HCT116 (cell line): ENCODE results near the gene KCNQ4. TPM values are rescaled to one million over a fixed set of nuclear protein-coding genes. Genes with fewer than 3 reads are reported as not detected.

Experiments used
- ATAC-seq: fragments of 200-7000 bp; cut with Tn5 transposase; 2 replicates; pipeline ENCODE4 v1.9.1; 2020; ENCODE audit warnings: mild to moderate bottlenecking, moderate library complexity
- BruUV-seq: library from RNA; stranded (reverse); fragments of 400-500 nt; replicated peaks from 2 replicates; lab custom pipeline; 2021; lab: Mats Ljungman, UMichigan
- CTCF ChIA-PET: fragments of 300-600 bp; sonication (Branson Sonifier 250); formaldehyde crosslinking; loops from one replicate; lab custom pipeline; 2021; ENCODE audit warnings: antibody characterized with exemption; lab: Charles Lee
- POLR2A ChIA-PET: fragments of 300-600, 350-600 bp; sonication (Branson Sonifier 250); formaldehyde crosslinking; loops from one replicate; lab custom pipeline; 2021; ENCODE audit warnings: antibody characterized with exemption; lab: Charles Lee
- RAD21 ChIA-PET, 2 experiments: fragments of 300-600 bp; sonication (Branson Sonifier 250); formaldehyde crosslinking; loops; one replicate each; lab custom pipeline; 2023; ENCODE audit warnings: low total read pairs in 2 of 2; ENCODE audit not compliant: uncharacterized antibody in 2 of 2, unreplicated experiment in 2 of 2, low non-redundant PET in 1 of 2; lab: Charles Lee
- DNase-seq: peaks from one replicate; pipeline ENCODE4 v3.0.0-alpha.2; 2010; ENCODE audit warnings: low read depth, low spot score
- H2AFZ ChIP-seq: fragments of 200-600 bp; shearing (Covaris generic), sonication (generic); 2 replicates; pipeline ENCODE4 v1.6.1; 2017; ENCODE audit warnings: low read depth, mixed run types, mixed read lengths, antibody characterized with exemption, low read length; ENCODE audit not compliant: poor library complexity, severe bottlenecking
- H3K27ac ChIP-seq: 2 replicates; pipeline ENCODE4 v1.5.1; 2012; ENCODE audit warnings: low read depth, low read length
- H3K27me3 ChIP-seq: fragments of 200-600 bp; sonication (generic); 2 replicates; pipeline ENCODE4 v1.6.1; 2016; ENCODE audit warnings: mixed run types, low read length, mixed read lengths; ENCODE audit not compliant: insufficient read depth
- H3K36me3 ChIP-seq, 2 experiments: fragments of 200-500 bp in 1 of 2; fragments of 200-600 bp in 1 of 2; sonication (Bioruptor generic) in 1 of 2; sonication (generic) in 1 of 2; 2 replicates each; pipeline versions ENCODE4 v1.5.1 to v1.6.1; 2014 to 2016; ENCODE audit warnings: low read length in 2 of 2, inconsistent platforms in 1 of 2, mixed read lengths in 1 of 2, mixed run types in 1 of 2; ENCODE audit not compliant: insufficient read depth in 2 of 2, control insufficient read depth in 1 of 2
- H3K4me1 ChIP-seq, 2 experiments: fragments of 200-600 bp in 1 of 2; sonication (generic) in 1 of 2; 2 replicates each; pipeline versions ENCODE4 v1.5.1 to v1.6.1; 2012 to 2017; ENCODE audit warnings: low read length in 2 of 2, inconsistent platforms in 1 of 2, mild to moderate bottlenecking in 1 of 2, mixed read lengths in 1 of 2, mixed run types in 1 of 2, moderate library complexity in 1 of 2; ENCODE audit not compliant: insufficient read depth in 2 of 2, control insufficient read depth in 1 of 2
- H3K4me2 ChIP-seq: fragments of 200-600 bp; sonication (generic); 2 replicates; pipeline ENCODE4 v1.6.1; 2017; ENCODE audit warnings: mixed run types, low read length, mixed read lengths
- H3K4me3 ChIP-seq, 2 experiments: fragments of 200-600 bp in 1 of 2; sonication (generic) in 1 of 2; replicated peaks in 1 of 2; 2 replicates each; pipeline ENCODE4 v1.5.1; 2011 to 2016; ENCODE audit warnings: low read length in 2 of 2, control low read depth in 1 of 2, low read depth in 1 of 2, mild to moderate bottlenecking in 1 of 2, mixed read lengths in 1 of 2, mixed run types in 1 of 2
- H3K79me2 ChIP-seq: fragments of 200-600 bp; sonication (generic); 2 replicates; pipeline ENCODE4 v1.6.1; 2017; ENCODE audit warnings: mild to moderate bottlenecking, mixed run types, low read length, moderate library complexity, mixed read lengths; ENCODE audit not compliant: insufficient read depth
- H3K9ac ChIP-seq: fragments of 200-600 bp; sonication (generic); 2 replicates; pipeline ENCODE4 v1.6.1; 2016; ENCODE audit warnings: low read length, mixed read lengths
- H3K9me2 ChIP-seq: fragments of 200-600 bp; sonication (generic), shearing (Covaris generic); 2 replicates; pipeline ENCODE4 v1.6.1; 2017; ENCODE audit warnings: mixed run types, mild to moderate bottlenecking, moderate library complexity; ENCODE audit not compliant: insufficient read depth
- H3K9me3 ChIP-seq, 2 experiments: fragments of 200-500 bp in 1 of 2; fragments of 200-600 bp in 1 of 2; sonication (Bioruptor generic) in 1 of 2; sonication (generic) in 1 of 2; 2 replicates each; pipeline ENCODE4 v1.6.1; 2014 to 2017; ENCODE audit warnings: low read length in 2 of 2, mixed read lengths in 2 of 2, inconsistent platforms in 1 of 2, low read depth in 1 of 2, mild to moderate bottlenecking in 1 of 2, mixed run types in 1 of 2, moderate library complexity in 1 of 2; ENCODE audit not compliant: control insufficient read depth in 1 of 2, insufficient read depth in 1 of 2
- H4K20me1 ChIP-seq: fragments of 200-600 bp; sonication (generic), shearing (Covaris generic); 2 replicates; pipeline ENCODE4 v1.6.1; 2017; ENCODE audit warnings: mixed run types, mild to moderate bottlenecking, moderate library complexity; ENCODE audit not compliant: insufficient read depth
- ATF3 ChIP-seq: IDR thresholded peaks from 2 replicates; pipeline ENCODE4 v1.6.1; 2012
- CEBPB ChIP-seq: IDR thresholded peaks from 2 replicates; pipeline ENCODE4 v1.6.1; 2012; ENCODE audit warnings: low read depth
- EGR1 ChIP-seq: IDR thresholded peaks from 2 replicates; pipeline ENCODE4 v1.6.1; 2012; ENCODE audit warnings: low read depth
- ELF1 ChIP-seq: IDR thresholded peaks from 2 replicates; pipeline ENCODE4 v1.6.1; 2012; ENCODE audit warnings: low read depth, borderline replicate concordance
- EZH2 ChIP-seq: fragments of 200-600 bp; sonication (generic); IDR thresholded peaks from 2 replicates; pipeline ENCODE4 v1.6.1; 2017; ENCODE audit warnings: antibody characterized with exemption, mixed run types
- EZH2phosphoT487 ChIP-seq: fragments of 200-600 bp; IDR thresholded peaks from 2 replicates; pipeline ENCODE4 v1.6.1; 2018; ENCODE audit warnings: antibody characterized with exemption, borderline replicate concordance
- FOSL1 ChIP-seq: IDR thresholded peaks from 2 replicates; pipeline ENCODE4 v1.6.1; 2012; ENCODE audit warnings: low read depth
- JUND ChIP-seq: IDR thresholded peaks from 2 replicates; pipeline ENCODE4 v1.6.1; 2012
- MAX ChIP-seq: IDR thresholded peaks from 2 replicates; pipeline ENCODE4 v1.6.1; 2012
- POLR2AphosphoS5 ChIP-seq: IDR thresholded peaks from 2 replicates; pipeline ENCODE4 v1.6.1; 2011; ENCODE audit warnings: mild to moderate bottlenecking, low read depth, low read length, moderate library complexity
- RAD21 ChIP-seq: IDR thresholded peaks from 2 replicates; pipeline ENCODE4 v1.6.1; 2012; ENCODE audit warnings: low read depth, mild to moderate bottlenecking
- REST ChIP-seq: IDR thresholded peaks from 2 replicates; pipeline ENCODE4 v1.6.1; 2012; ENCODE audit warnings: low read depth
- SIN3A ChIP-seq: IDR thresholded peaks from 2 replicates; pipeline ENCODE4 v1.6.1; 2012; ENCODE audit warnings: low read depth
- SP1 ChIP-seq: IDR thresholded peaks from 2 replicates; pipeline ENCODE4 v1.6.1; 2012; ENCODE audit warnings: low read depth
- SRF ChIP-seq: IDR thresholded peaks from 2 replicates; pipeline ENCODE4 v1.6.1; 2012; ENCODE audit warnings: low read depth
- TCF7L2 ChIP-seq: IDR thresholded peaks from 2 replicates; pipeline ENCODE4 v1.7.0; 2011; ENCODE audit warnings: borderline replicate concordance, inconsistent platforms; ENCODE audit not compliant: insufficient read depth, insufficient read length; ENCODE audit errors: extremely low read depth
- YY1 ChIP-seq: IDR thresholded peaks from 2 replicates; pipeline ENCODE4 v1.6.1; 2011; ENCODE audit warnings: low read length, low read depth, moderate library complexity, mild to moderate bottlenecking; ENCODE audit not compliant: insufficient replicate concordance; ENCODE audit errors: extremely low read depth
- ZBTB33 ChIP-seq: IDR thresholded peaks from 2 replicates; pipeline ENCODE4 v1.6.1; 2011; ENCODE audit warnings: mild to moderate bottlenecking, low read length, moderate library complexity; ENCODE audit not compliant: insufficient replicate concordance; ENCODE audit errors: extremely low read depth
- ZFX ChIP-seq: fragments of 450-650 bp; IDR thresholded peaks from 2 replicates; pipeline ENCODE4 v1.6.1; 2017
- ZNF274 ChIP-seq: fragments of 200-500 bp; sonication (Bioruptor generic); IDR thresholded peaks from 2 replicates; pipeline ENCODE4 v1.6.1; 2014; ENCODE audit warnings: mild to moderate bottlenecking, low read depth, low read length, inconsistent platforms
- intact Hi-C: fragments of 100-400 bp; cut with micrococcal nuclease; formaldehyde crosslinking; loops from 2 replicates; pipeline ENCODE4 v1.10.0; 2022
- total RNA-seq: library from RNA; stranded (reverse); gene quantifications from one replicate; pipeline ENCODE4 v1.2.1, GENCODE V29; 2021; ENCODE audit not compliant: unreplicated experiment

Gene KCNQ4
- total RNA-seq, 1 experiment from 2014 or later = 4.1 TPM

GRCh38 chr1:40842207-40842606 is 58.6 kb downstream of the KCNQ4 start (continued):
- TF ChIP-seq ZBTB33 (no peak), EZH2phosphoT487 (no peak), ZNF274 (no peak), SRF (no peak), ZFX (no peak), CEBPB (no peak)

GRCh38 chr1:40842691-40843090 is 59.1 kb downstream of the KCNQ4 start:
- no TSS peak for BruUV-seq
- ATAC-seq = no peak
- Histone ChIP-seq H3K4me3 (no peak overlapping the region), H4K20me1 (no peaks in the 10 kb centered on the region), H3K79me2 (no peaks in the 10 kb centered on the region), H3K4me1 (peaks cover 0 to 6% of the 10 kb centered on the region in 2 experiments; a peak in 1 of 4 replicates), H3K36me3 (no peaks in the 10 kb centered on the region; a peak in 1 of 4 replicates), H3K4me2 (no peak overlapping the region), H2AFZ (no peak overlapping the region), H3K9ac (no peak overlapping the region), H3K27ac (no peak overlapping the region), H3K9me3 (peaks cover 0 to 8% of the 10 kb centered on the region in 2 experiments; a peak in 1 of 4 replicates), H3K9me2 (no peaks in the 10 kb centered on the region), H3K27me3 (no peaks in the 10 kb centered on the region)
- POLR2A ChIA-PET = no interaction called here
- DNase-seq = no peak
- intact Hi-C loops = no loop called here
- CTCF ChIA-PET = no interaction called here
- RAD21 ChIA-PET = no interaction called here
- no peak for TF ChIP-seq ATF3
- no peak for TF ChIP-seq ZNF274
- TF ChIP-seq REST = no peak
- TF ChIP-seq SP1 = no peak
- no peak for TF ChIP-seq TCF7L2
- no peak for TF ChIP-seq YY1
- no peak for TF ChIP-seq ELF1
- no peak for TF ChIP-seq EGR1
- TF ChIP-seq RAD21 = no peak
- no peak for TF ChIP-seq SIN3A
- no peak for TF ChIP-seq FOSL1
- no peak for TF ChIP-seq MAX
- no peak for TF ChIP-seq POLR2AphosphoS5
- TF ChIP-seq JUND = no peak
- TF ChIP-seq EZH2 = no peak
